GM18499 (cell line): ENCODE results near the gene SGCA.

Experiments used
- ATAC-seq: cut with Tn5 transposase; IDR thresholded peaks from one replicate; pipeline ENCODE4 v1.9.1; 2021; ENCODE audit warnings: moderate number of reproducible peaks; ENCODE audit not compliant: insufficient read depth, unreplicated experiment

Gene SGCA

DNA sequence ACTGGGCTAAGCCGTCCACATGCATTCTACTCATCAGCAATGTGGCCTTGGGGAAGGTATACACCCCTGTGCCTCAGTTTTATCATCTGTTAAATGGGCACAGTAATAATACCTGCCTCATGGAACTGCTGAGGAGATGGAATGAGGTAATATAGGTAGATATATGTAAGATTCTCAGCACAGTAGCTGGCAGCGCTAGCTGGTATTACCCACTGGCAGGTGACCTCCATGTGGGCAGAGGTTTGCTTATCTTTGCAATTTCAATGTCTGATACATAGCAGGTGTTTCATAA is 1.2 kb upstream of the SGCA start:
- no peak for ATAC-seq

DNA sequence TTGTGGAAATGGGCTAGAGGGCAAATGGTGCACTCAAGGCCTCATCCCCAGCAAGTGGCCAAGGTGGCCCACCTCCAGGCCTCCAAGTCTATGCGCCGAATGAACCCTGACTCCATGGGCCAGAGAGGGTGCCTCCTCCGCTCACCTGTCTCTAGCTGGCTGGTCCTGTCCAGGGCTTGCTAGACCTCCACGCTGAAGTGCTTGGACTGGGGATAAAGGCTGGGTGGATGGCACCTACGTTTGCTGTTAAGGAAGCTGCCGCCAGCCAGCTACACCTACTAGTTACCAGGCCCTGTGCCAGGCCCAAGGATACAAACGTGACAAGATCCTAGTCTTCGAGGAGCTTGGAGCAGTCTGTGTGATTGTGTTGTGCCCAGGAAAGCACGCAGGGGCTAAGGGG is 739 bp upstream of the SGCA start:
- ATAC-seq = no peak

DNA sequence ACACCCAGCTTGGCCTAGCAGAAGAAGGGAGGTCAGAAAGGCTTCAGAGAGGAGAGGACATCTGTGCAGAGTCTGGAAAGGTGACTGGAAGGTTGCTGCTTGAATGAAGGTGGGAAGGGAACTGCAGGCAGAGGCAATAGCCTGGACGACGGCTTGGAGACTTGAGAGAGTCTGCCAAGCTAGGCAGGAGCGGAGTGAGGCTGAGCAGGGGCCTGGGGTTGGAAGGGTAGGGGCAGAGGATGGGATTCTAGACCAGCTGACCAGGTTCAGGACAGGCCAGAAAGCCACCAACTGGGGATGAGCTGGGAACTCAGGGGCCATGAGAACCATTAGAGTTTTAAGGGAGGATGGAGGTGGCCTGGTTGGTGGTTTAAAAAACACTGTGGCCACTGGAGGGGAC is 339 bp upstream of the SGCA start:
- no peak for ATAC-seq

DNA sequence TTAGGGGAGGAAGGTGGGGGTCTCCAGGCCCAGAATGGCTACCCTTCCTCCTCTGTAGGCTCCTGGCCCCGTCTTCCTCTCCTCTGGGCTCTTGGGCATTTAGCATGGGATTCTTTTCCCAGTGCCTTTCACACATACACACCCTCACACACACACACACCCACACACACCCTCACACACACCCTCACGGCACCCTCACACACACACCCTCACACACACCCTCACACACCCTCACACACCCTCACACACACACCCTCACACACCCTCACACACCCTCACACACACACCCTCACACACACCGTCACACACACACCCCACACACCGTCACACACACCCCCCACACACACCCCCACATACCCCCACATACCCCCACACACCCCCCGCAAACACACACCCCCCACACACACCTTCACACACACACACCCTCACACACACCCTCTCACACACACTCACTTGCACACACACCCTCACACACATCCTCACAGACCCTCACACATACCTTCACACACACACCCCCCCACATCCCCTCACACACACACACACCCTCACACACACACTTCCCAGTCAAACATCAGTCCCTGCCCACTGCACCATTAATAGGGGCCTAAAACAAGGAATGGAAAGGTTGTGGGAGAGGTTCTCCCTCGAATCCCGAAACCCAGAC is 845 bp downstream of the SGCA start:
- ATAC-seq = no peak

DNA sequence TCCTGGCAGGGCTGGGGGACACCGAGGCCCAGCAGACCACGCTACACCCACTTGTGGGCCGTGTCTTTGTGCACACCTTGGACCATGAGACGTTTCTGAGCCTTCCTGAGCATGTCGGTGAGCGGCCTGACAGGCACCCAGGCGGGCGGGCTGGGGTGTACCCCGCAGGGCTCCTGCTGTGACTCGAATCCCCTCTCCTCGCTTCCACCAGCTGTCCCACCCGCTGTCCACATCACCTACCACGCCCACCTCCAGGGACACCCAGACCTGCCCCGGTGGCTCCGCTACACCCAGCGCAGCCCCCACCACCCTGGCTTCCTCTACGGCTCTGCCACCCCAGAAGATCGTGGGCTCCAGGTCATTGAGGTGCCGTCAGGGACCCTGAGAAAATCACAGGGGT is 1.6 kb downstream of the SGCA start:
- no peak for ATAC-seq

DNA sequence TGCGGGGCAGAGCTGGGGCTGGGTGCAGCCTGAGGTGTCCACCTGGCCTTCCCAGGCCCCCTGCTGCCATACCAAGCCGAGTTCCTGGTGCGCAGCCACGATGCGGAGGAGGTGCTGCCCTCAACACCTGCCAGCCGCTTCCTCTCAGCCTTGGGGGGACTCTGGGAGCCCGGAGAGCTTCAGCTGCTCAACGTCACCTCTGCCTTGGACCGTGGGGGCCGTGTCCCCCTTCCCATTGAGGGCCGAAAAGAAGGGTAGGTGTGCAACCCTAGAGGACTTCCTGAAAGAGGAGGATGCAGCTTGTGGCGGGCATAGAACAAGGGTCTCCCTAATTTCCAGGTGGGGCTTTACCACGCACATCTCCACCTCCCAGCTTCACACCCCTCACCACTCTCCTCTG is 2.5 kb downstream of the SGCA start:
- no peak for ATAC-seq

DNA sequence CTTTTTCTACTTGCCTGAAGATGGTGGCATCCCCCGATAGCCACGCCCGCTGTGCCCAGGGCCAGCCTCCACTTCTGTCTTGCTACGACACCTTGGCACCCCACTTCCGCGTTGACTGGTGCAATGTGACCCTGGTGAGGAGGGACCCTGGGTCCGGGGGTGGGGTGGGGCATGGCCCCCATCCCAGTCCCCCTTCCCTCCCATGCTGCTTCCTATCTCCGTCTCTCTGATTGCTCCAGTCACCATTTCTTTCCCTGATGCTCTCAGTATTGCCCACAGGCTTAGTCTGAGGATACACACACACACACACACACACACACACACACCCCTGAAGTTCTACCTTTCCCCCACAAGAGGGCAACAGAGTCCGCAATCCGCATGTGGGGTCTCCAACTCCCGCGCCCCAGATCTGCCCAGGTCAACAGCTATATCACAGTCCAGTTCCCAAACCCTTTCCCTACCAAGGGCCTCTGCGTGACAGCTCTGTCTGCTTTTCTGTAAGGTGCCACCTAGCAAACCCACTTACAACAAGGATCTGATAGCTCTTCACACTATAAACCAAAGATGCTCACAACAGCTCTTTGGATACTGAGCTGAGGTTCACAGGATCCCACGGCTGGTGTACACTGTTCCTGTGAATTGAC is 3.4 kb downstream of the SGCA start:
- ATAC-seq = no peak

DNA sequence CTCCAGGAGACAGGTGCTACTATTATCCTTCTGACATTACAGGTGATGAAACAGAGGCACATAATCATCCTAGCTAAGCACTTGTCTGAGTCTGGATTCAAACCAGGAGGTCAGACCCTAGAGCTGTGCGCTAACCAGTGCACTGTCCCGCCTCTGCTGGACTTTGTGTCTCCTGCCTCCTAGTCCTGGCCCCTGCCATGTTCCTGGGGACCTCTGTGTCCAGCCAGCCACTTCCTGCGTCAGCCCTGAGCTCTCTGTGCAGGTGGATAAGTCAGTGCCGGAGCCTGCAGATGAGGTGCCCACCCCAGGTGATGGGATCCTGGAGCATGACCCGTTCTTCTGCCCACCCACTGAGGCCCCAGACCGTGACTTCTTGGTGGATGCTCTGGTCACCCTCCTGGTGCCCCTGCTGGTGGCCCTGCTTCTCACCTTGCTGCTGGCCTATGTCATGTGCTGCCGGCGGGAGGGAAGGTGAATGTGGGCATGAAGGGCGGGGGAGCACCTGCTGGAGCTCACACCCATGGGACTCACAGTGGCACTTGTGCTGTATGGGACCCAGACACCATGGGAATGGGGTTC is 4.2 kb downstream of the SGCA start:
- ATAC-seq = no peak

DNA sequence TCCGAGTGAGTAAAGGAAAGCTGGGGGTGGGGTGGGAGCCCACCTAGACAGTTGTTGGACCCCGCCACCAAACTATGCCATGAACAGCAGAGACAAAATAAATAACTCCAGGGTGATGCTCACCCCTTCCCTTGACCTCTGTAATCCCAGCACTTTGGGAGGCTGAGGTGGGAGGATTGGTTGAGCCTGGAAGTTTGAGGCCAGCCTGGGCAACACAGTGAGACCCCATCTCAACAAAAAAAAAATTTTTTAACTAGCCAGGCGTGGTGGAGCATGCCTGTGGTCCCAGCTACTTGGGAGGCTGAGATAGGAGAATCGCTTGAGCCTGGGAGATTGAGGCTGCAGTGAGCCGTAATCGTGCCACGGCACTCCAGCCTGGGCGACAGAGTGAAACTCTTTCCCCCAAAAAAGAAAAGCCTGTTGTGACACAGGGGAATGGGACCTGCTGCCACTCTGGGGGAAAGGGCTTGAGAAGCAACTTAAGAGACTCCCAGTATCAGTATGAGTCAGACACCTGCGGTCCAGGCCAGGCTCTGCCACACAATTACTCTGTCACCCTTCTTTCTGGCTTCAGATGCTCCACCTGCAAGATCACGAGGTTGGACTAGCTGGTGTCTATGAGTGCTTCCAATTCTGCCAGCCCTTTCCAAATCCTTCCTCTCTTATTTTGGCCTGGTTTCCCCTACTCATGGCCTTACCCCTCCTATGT is 5.0 kb downstream of the SGCA start:
- ATAC-seq = no peak

DNA sequence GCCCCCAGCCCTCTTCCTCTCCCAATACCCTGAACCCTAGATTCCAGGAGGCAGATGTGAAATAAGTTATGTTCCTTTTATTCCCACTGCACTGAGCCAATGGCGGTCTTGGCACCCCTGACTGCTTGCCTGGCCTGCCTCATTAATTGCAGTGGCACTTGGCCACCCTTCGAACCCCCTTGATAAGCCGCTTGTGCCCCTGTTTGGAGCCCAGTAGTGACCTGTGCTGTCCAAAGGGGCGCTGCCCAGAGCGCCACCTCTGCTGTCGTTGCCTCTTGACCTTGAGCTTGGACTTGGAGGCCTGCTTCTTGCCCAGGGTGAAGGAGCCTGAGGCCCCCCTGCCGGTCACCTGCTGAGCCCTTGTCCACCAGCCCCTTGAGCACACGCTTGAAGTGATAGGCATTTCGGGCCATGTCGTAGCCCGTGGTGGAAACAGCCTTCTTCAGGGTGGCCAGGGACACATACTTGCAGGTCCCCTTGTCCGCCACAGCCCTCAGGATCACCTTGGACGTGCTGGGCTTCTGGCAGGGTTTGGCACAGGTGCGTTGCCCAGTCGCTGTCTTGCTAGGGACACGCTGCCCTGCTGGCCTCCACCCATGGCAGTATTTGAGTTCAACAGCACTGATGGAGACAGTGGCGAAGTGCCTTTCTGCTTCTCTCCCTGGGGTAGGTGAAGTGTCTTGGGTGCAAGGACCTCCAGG is 5.7 kb downstream of the SGCA start:
- no peak for ATAC-seq

DNA sequence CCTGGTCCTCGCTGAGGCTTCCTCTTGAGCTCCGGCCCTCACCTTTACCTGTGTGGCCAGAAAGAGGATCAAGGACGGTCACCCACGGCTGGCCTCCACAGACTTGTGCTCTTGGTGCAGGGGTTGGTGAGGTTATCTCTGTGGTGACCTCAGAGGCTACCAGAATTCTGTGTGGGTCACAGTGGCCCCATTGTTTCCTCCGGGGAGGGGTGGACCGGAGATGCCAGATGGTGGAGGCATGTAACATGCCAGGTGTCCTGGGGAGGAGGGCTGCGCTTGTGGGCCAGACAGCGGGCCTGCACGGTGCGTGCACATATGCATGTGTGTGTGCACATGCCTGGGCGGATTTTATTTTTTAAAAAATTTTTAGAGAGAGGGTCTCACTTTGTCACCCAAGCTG is 6.3 kb downstream of the SGCA start:
- no peak for ATAC-seq

DNA sequence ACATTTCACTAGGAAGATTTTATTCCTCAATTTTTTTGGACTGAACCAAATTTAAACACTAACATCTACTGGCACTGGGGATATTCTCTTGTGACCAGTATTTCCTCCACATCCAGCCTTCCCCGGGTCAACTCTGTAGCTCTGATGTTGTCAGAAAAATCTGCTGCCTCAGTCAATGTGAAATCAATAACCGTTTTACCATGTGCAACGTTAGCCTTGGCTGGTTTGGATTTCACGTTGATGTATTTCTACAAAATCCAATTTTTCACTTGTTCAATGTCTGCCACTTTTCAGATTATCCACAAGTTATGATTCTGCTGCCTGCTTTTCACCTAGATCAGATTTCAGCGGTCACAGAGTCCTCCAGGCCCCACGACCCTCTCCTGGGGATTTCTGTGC is 7.1 kb downstream of the SGCA start:
- no peak for ATAC-seq

DNA sequence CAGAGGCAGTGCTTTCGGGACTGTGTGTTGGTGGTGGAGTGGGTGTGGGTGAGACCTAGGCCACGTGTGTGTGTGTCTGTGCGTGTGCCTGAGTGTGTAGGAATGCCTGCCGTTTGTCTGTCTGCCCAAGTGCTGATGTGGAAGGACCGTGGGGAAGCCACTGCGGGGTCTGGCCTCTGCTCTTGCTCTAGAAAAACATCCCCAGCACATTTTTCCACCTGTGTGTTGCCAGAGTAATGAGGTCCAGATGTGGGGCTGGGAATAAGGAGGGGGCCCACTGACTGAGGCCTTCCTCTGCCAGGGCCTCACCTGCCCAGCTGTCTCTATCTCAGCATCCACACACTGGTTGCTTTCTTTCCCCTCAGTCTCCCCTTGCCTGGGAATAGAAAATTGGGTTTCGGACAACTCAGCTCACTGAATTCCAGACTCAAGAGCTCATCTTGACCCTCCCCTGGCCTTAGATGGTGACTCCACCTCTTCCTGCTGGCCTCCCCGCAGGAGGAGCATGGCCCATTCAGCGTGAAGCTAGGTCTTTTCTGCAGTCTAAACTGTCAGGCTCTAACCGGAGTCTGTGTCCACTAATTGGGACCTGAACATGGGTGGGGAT is 7.6 kb downstream of the SGCA start:
- no peak for ATAC-seq

DNA sequence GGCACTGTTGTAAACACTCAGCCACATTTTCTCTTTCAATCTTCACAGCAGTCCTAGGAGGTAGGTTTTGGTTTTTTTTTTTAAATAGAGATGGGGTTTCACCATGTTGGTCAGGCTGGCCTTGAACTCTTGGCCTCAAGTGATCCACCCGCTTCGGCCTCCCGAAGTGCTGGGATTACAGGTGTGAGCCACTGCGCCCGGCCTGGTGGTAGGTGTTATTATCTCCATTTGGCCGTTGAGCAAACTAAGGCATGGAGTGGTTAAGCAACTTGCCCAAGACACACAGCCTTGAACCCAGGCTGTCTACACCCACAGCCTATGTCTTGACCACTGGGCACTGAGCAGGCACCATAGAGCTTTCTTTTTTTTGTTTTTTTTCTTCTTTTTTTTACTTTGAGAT is 8.6 kb downstream of the SGCA start:
- ATAC-seq = no peak

DNA sequence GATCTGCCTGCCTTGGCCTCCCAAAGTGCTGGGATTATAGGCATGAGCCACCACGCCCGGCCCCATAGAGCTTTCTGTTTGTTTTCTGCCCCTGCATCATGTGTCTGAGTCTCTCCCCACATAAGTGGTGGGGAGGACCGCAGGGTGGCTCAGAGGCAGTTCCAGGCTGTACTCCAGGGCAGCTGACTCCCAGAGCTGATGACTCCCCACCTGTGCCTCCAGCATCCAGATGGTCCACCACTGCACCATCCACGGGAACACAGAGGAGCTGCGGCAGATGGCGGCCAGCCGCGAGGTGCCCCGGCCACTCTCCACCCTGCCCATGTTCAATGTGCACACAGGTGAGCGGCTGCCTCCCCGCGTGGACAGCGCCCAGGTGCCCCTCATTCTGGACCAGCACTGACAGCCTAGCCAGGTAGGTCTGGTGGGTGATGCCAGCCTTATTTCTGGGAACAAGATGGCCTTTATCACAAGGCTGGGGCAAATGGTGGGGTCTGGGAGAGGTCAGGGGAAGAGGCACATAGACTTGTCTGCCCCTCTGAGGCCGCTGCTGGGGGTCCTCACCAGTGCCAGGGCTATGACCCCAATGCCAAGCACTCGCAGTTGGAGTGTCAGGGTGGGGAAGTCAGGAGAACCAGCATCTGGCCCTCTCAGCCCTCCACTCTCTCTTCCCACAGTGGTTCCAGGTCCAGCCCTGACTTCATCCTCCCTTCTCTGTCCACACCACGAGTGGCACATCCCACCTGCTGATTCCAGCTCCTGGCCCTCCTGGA is 9.4 kb downstream of the SGCA start:
- ATAC-seq = no peak

DNA sequence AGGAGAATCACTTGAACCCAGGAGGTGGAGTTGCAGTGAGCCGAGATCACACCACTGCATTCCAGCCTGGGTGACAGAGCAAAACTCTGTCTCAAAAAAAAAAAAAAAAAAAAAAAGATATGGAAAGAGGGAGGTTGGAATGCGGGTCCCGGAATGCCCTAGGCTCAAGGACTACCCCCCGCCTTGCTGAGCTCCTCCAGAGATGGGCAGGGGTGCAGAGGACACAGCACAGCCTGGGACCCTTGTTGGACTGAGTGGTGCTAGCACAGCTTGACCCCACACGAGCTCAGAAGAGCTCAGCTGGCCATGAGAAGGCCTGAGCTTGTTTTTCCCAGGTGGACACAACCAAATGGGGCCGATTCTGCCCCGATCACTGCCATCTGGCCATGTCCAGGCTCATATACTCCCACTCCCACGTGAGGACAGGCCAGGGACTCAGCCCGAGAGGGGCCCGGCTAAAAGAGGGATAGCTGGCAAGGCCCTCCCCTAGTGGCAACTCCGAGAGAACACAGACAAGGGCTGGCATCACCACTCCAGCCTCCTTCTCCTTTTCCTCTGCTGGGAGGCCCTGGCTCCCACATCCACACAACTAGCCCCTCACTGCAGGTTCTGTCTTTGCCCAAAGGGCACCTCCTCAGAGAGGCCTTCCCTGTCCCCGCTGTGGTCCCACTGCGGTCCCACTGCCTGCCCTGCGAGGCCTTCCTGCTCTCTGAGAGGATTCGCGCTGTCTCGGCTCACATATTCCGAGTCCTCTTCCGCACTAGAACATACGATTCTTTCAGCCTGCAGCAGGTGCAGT is 11.0 kb downstream of the SGCA start:
- no peak for ATAC-seq

DNA sequence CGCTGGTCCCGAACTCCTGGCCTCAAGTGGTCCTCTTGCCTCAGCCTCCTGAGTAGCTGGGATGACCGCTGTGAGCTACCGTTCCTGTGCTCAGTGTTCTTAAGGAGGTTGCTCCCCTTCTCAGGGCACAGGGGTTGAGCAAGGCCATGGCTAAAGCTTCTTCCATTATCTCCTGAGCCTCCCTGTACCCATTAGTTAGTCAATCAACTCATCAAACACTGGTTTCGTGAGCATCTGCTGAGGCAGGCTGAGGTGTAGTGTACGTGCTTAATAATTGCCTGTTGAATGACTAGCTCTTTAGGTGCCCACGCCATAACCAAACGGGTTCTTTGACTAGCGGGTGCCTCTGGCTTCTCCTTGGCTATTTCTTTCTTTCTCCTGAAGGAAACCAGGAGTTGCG is 11.7 kb downstream of the SGCA start:
- ATAC-seq = no peak

DNA sequence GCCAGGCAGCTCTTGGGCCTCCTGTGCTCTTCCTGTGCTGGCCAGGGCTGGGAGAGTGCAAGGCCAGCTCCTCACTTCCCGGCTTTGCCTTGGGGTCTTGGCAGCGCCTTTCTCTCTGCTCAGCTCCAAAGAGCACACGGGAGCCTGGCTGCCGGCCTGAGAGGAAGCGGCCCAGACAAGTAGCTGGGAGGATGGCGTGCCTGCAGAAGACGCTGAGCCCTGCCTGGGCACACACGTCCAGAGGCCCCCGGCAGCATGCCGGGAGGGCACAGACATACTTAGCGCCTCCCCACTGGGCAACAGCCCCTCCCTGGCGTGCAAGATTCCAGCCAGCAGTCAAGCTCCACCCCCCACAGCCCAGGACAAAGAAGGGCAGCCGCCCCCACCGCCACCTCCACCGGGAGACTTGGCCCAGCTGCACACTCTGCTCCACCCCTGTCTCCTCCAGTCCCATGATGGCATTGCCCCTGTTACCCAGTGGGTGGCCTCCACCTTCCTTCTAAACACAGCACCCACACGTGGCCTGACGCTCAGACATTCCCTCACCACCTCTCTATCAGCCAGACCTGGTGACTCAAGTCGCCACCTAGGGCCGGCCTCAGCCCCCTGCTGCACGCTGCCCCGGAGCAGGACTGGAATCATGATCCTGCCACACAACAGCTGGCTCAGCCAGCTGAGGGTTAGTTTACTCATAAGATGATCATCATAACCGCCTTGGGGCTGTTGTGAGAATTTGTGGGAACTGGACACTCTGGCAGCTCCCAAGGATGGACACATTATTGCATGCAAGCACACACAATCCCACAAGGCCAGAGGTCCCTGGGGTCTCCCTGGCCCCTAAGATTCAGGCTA is 12.4 kb downstream of the SGCA start:
- ATAC-seq = no peak
